ENCODE results near the gene MICU1. TPM values are rescaled to one million over a fixed set of nuclear protein-coding genes. Genes with fewer than 3 reads are reported as not detected.

Gene MICU1
- total and polyA plus RNA-seq, 10 of the 15 experiments (the other 5 are each of a cell fraction or from before 2014, with no cell fraction given), result 18.2 to 36.4 (median 22.2) TPM

GRCh38 chr10:72654720-72655119 lies 28.8 kb upstream of the MICU1 start:
- FAIRE-seq, result no peak
- in situ Hi-C loops (cut with MboI), result no loop called here

GRCh38 chr10:72653383-72654096 lies 27.7 kb upstream of the MICU1 start:
- H3K9me3 ChIP-seq (replicated peaks; ENCODE audit: control insufficient read depth, insufficient read depth, low read length), result no peaks in the 10 kb centered on the region
- no peaks in the 10 kb centered on the region for H3K36me3 ChIP-seq (ENCODE audit: control insufficient read depth in 2 of 2, insufficient read depth in 2 of 2, low read length in 1 of 2)
- H3K4me1 ChIP-seq (ENCODE audit: control insufficient read depth, insufficient read depth, low read length), result peaks cover 12% of the 10 kb centered on the region
- H4K20me1 ChIP-seq (ENCODE audit: control insufficient read depth, insufficient read depth), result no peaks in the 10 kb centered on the region
- in situ Hi-C loops (cut with MboI) (no loop called here), intact Hi-C loops (cut with micrococcal nuclease; ENCODE audit: unreplicated experiment) (no loop called here)
- ChIA-PET POLR2A (interaction anchor here (1.1 kb wide), 1 partner anchor 15 kb away, joined by 3 read pairs; no protein-coding TSS in a partner anchor), RAD21 (ENCODE audit: unreplicated experiment) (no interaction called here), CTCF (interaction anchor here (1.7 kb wide), 1 partner anchor 181 kb away, joined by 3 read pairs; no protein-coding TSS in a partner anchor), SMC1A (ENCODE audit: uncharacterized antibody, unreplicated experiment) (interaction anchor here (0.9 kb wide), 1 partner anchor 14 kb away, joined by 3 read pairs; no protein-coding TSS in a partner anchor)
- H3K9ac ChIP-seq (ENCODE audit: control insufficient read depth, insufficient read depth, low read length), result no peak overlapping the region
- DNase-seq (ENCODE audit: low read depth, low spot score) (no peak), ATAC-seq (no peak), FAIRE-seq (no peak)
- no peak overlapping the region for H3K27ac ChIP-seq (ENCODE audit: control insufficient read depth, insufficient read depth)
- H2AFZ ChIP-seq (ENCODE audit: control insufficient read depth, low read depth, low read length), result no peak overlapping the region
- H3K27me3 ChIP-seq (replicated peaks in 1 of 2; ENCODE audit: control insufficient read depth in 2 of 2, insufficient read depth in 2 of 2, low read length in 1 of 2), result no peaks in the 10 kb centered on the region
- no peak overlapping the region for H3K4me3 ChIP-seq
- WGBS (ENCODE audit: insufficient coverage, insufficient replicate concordance, low lambda C conversion rate, missing lambda C conversion rate), result 51% methylated on average over 6 of the region's 6 CpGs
- no peaks in the 10 kb centered on the region for H3K79me2 ChIP-seq (ENCODE audit: control insufficient read depth, insufficient read depth, low read length)
- BruUV-seq (replicated peaks), result no TSS peak
- H3K4me2 ChIP-seq (ENCODE audit: control insufficient read depth, insufficient read depth), result no peak overlapping the region
- TF ChIP-seq RBBP5 (conservative IDR thresholded peaks at IDR 0.05), result no peak
- TF ChIP-seq ZBTB11 (CRISPR knock-in tag; IDR thresholded peaks at IDR 0.05), result no peak
- TF ChIP-seq BCL11A (IDR thresholded peaks at IDR 0.05; ENCODE audit: low read depth, low read length), result no peak
- no peak for TF ChIP-seq CBFB (IDR thresholded peaks at IDR 0.05; ENCODE audit: low read depth)
- no peak for TF ChIP-seq ESRRA (IDR thresholded peaks at IDR 0.05; ENCODE audit: low read length)
- no peak for TF ChIP-seq KLF5 (IDR thresholded peaks at IDR 0.05; ENCODE audit: partially characterized antibody)
- TF ChIP-seq ZBED1 (IDR thresholded peaks at IDR 0.05; ENCODE audit: borderline replicate concordance), result no peak
- no peak for TF ChIP-seq RELA (IDR thresholded peaks at IDR 0.05; ENCODE audit: borderline replicate concordance, partially characterized antibody)

More at GRCh38 chr10:72654720-72655119, 28.8 kb upstream of the MICU1 start:
- no peak overlapping the region for H3K4me2 ChIP-seq (ENCODE audit: control insufficient read depth, insufficient read depth)
- TF ChIP-seq MYC (IDR thresholded peaks at IDR 0.05; ENCODE audit: insufficient read depth, insufficient read length, insufficient replicate concordance, low read length, severe bottlenecking), result no peak
- no peak for TF ChIP-seq YBX1 (IDR thresholded peaks at IDR 0.05)
- TF ChIP-seq POLR2AphosphoS5 (IDR thresholded peaks at IDR 0.05; ENCODE audit: low read length), result no peak
- no peak for TF ChIP-seq NR2C2 (IDR thresholded peaks at IDR 0.05; ENCODE audit: borderline replicate concordance, control insufficient read depth, insufficient read length, low read depth)
- ChIA-PET RAD21 (ENCODE audit: unreplicated experiment) (no interaction called here), POLR2A (no interaction called here), CTCF (no interaction called here), SMC1A (ENCODE audit: uncharacterized antibody, unreplicated experiment) (no interaction called here)
- no peaks in the 10 kb centered on the region for H4K20me1 ChIP-seq (ENCODE audit: control insufficient read depth, insufficient read depth)
- no peak for DNase-seq (ENCODE audit: low read depth, low spot score)
- H3K79me2 ChIP-seq (ENCODE audit: control insufficient read depth, insufficient read depth, low read length), result no peaks in the 10 kb centered on the region
- no TSS peak for BruUV-seq (replicated peaks)
- no peak for ATAC-seq
- no peak overlapping the region for H3K9ac ChIP-seq (ENCODE audit: control insufficient read depth, insufficient read depth, low read length)
- intact Hi-C loops (cut with micrococcal nuclease; ENCODE audit: unreplicated experiment), result no loop called here
- H3K4me3 ChIP-seq, result no peak overlapping the region
- H2AFZ ChIP-seq (ENCODE audit: control insufficient read depth, low read depth, low read length), result no peak overlapping the region
- no peaks in the 10 kb centered on the region for H3K36me3 ChIP-seq (ENCODE audit: control insufficient read depth in 2 of 2, insufficient read depth in 2 of 2, low read length in 1 of 2)
- peaks cover under 1% of the 10 kb centered on the region; the same call in 1 of the 2 replicates for H3K4me1 ChIP-seq (ENCODE audit: control insufficient read depth, insufficient read depth, low read length)
- no peak overlapping the region for H3K27ac ChIP-seq (ENCODE audit: control insufficient read depth, insufficient read depth)
- H3K9me3 ChIP-seq (replicated peaks; ENCODE audit: control insufficient read depth, insufficient read depth, low read length), result no peaks in the 10 kb centered on the region
- no peaks in the 10 kb centered on the region for H3K27me3 ChIP-seq (replicated peaks in 1 of 2; ENCODE audit: control insufficient read depth in 2 of 2, insufficient read depth in 2 of 2, low read length in 1 of 2)
- WGBS (ENCODE audit: insufficient coverage, insufficient replicate concordance, low lambda C conversion rate, missing lambda C conversion rate), result 32% methylated on average over 3 of the region's 3 CpGs

Data from GM12878 (cell line).